ENCODE data around the gene ZCCHC13. TPM values are rescaled to one million over a fixed set of nuclear protein-coding genes. Genes with fewer than 3 reads are reported as not detected.

ZCCHC13 gene
- total and polyA plus RNA-seq, 2 of the 8 experiments (the other 6 are each of a cell fraction or from before 2014, with no cell fraction given) = not detected

GRCh38 chrX:74346088-74346487 lies 42.1 kb downstream of the ZCCHC13 start:
- no peak overlapping the region for H3K56ac ChIP-seq (replicated peaks; ENCODE audit: insufficient read length, low read depth, low read length)
- H3K36me3 ChIP-seq (ENCODE audit: control insufficient read depth in 2 of 4, insufficient read depth in 4 of 4, low read length in 3 of 4) = no peaks in the 10 kb centered on the region
- no peak overlapping the region for H3K27ac ChIP-seq (ENCODE audit: low read depth, low read length)
- POLR2A ChIA-PET (ENCODE audit: partially characterized antibody) = no interaction called here
- H4K20me1 ChIP-seq (replicated peaks in 1 of 2; ENCODE audit: control insufficient read depth in 1 of 2, insufficient read depth in 2 of 2, low read length in 2 of 2) = no peaks in the 10 kb centered on the region
- H3K18ac ChIP-seq (ENCODE audit: extremely low read depth, low read length) = no peak overlapping the region
- no peak overlapping the region for H3K4me3 ChIP-seq (ENCODE audit: extremely low read depth in 1 of 4, insufficient read depth in 2 of 4, low read depth in 3 of 4, low read length in 4 of 4)
- H3K4me1 ChIP-seq (replicated peaks in 1 of 4; ENCODE audit: control insufficient read depth in 3 of 4, insufficient read depth in 4 of 4, low read length in 3 of 4) = peaks cover 0 to 3% (median under 1%) of the 10 kb centered on the region in 4 experiments; a peak in 1 of 7 replicates
- H4K8ac ChIP-seq (ENCODE audit: extremely low read depth, insufficient read depth, low read length) = no peak overlapping the region
- H2BK12ac ChIP-seq (ENCODE audit: low read depth, low read length) = no peak overlapping the region
- H2AFZ ChIP-seq (ENCODE audit: low read length) = no peak overlapping the region
- H2AK5ac ChIP-seq (ENCODE audit: low read depth, low read length) = no peak overlapping the region
- no peaks in the 10 kb centered on the region for H3K23me2 ChIP-seq (ENCODE audit: low read depth, low read length)
- DNase-seq (ENCODE audit: low read depth in 1 of 2, low spot score in 2 of 2) (no peak), FAIRE-seq (no peak)
- 95% methylated on average over 2 of the region's 2 CpGs; no CpG with 5 or more reads in 1 of the 2 experiments for WGBS, 2 experiments (ENCODE audit: extremely low coverage in 1 of 2, insufficient coverage in 1 of 2, insufficient read length in 1 of 2, insufficient replicate concordance in 2 of 2, low coverage in 1 of 2, low lambda C conversion rate in 2 of 2, missing lambda C conversion rate in 1 of 2)
- no peaks in the 10 kb centered on the region for H3K79me1 ChIP-seq (ENCODE audit: low read depth, low read length)
- H4K91ac ChIP-seq (replicated peaks; ENCODE audit: insufficient read length, low read length) = no peak overlapping the region
- H3K14ac ChIP-seq (ENCODE audit: insufficient read length) = no peak overlapping the region
- no peaks in the 10 kb centered on the region for H3K79me2 ChIP-seq (ENCODE audit: control insufficient read depth in 1 of 2, insufficient read depth in 2 of 2, low read length in 2 of 2)
- H3K27me3 ChIP-seq (replicated peaks in 1 of 4; ENCODE audit: control insufficient read depth in 3 of 4, extremely low read depth in 1 of 4, insufficient read depth in 3 of 4, low read length in 3 of 4) = no peaks in the 10 kb centered on the region
- no peak overlapping the region for H2BK15ac ChIP-seq (ENCODE audit: low read length)
- H2BK120ac ChIP-seq (replicated peaks; ENCODE audit: low read depth, low read length) = no peak overlapping the region
- no peaks in the 10 kb centered on the region for H3K9me3 ChIP-seq (ENCODE audit: insufficient read depth in 2 of 2, low read depth in 1 of 2, low read length in 1 of 2)
- no peak overlapping the region for H3K9ac ChIP-seq (replicated peaks in 1 of 4; ENCODE audit: extremely low read depth in 1 of 4, low read depth in 3 of 4, low read length in 3 of 4)
- no peak overlapping the region for H3K4me2 ChIP-seq (ENCODE audit: insufficient read depth in 1 of 2, low read depth in 2 of 2, low read length in 2 of 2)
- CTCF ChIA-PET (ENCODE audit: partially characterized antibody) = interaction anchor here (0.5 to 2.0 kb wide), 3 partner anchors 22 to 330 kb away, joined by 3 to 11 read pairs (median 3); no protein-coding TSS in a partner anchor
- no peak overlapping the region for H2BK5ac ChIP-seq (ENCODE audit: low read depth, low read length)
- no peak overlapping the region for H4K5ac ChIP-seq (ENCODE audit: insufficient read length, low read depth, low read length)
- H3K23ac ChIP-seq (ENCODE audit: insufficient read length) = no peak overlapping the region
- no peak overlapping the region for H3K4ac ChIP-seq (replicated peaks; ENCODE audit: insufficient read length, low read depth, low read length)
- no peak overlapping the region for H2BK20ac ChIP-seq (ENCODE audit: low read length)
- TF ChIP-seq RFX5 (IDR thresholded peaks at IDR 0.05; ENCODE audit: borderline replicate concordance, low read depth, low read length) (no peak), POLR2A (IDR thresholded peaks at IDR 0.05; ENCODE audit: control extremely low read depth in 1 of 2, low read depth in 2 of 2, low read length in 2 of 2) (no peak), SUZ12 (IDR thresholded peaks at IDR 0.05; ENCODE audit: low read length) (no peak)
